Tibial nerve (tissue), 4 donors: ENCODE measurements around the gene WIPF3. TPM values are rescaled to one million over a fixed set of nuclear protein-coding genes. Genes with fewer than 3 reads are reported as not detected.
A peak's percentile ranks its signal among the peaks of the same experiment; 100 is the strongest.

Experiments used
- DNase-seq, 2 donors: peaks; one replicate each; pipeline ENCODE4 v3.0.0-alpha.2; 2019; ENCODE audit warnings: low spot score in 2 of 2
- H3K27ac ChIP-seq, 4 donors: fragments of 200-600 bp; sonication (generic) in 3 of 4; one replicate each; pipeline ENCODE4 v1.5.1; 2017 to 2019; ENCODE audit warnings: mild to moderate bottlenecking in 1 of 4
- H3K27me3 ChIP-seq, 2 donors: fragments of 200-600 bp; sonication (generic) in 1 of 2; one replicate each; pipeline versions ENCODE4 v1.5.1 to v1.6.0; 2017 to 2019
- H3K36me3 ChIP-seq, 3 donors: fragments of 200-600 bp; sonication (generic); one replicate each; pipeline ENCODE4 v1.5.1; 2018 to 2019
- H3K4me1 ChIP-seq, 4 donors: fragments of 200-600 bp; sonication (generic) in 3 of 4; one replicate each; pipeline ENCODE4 v1.5.1; 2017 to 2019
- H3K4me3 ChIP-seq, 4 donors: fragments of 200-600 bp; sonication (generic) in 3 of 4; one replicate each; pipeline ENCODE4 v1.5.1; 2017 to 2019; ENCODE audit warnings: mild to moderate bottlenecking in 1 of 4, moderate library complexity in 1 of 4
- H3K9me3 ChIP-seq, 4 donors: fragments of 200-600 bp; sonication (generic) in 3 of 4; one replicate each; pipeline ENCODE4 v1.5.1; 2017 to 2019
- CTCF ChIP-seq, 5 experiments: fragments of 200-600 bp in 3 of 5; fragments of 450-650 bp in 2 of 5; sonication (generic) in 3 of 5; IDR thresholded peaks; one replicate each; pipeline ENCODE4 v1.5.1; 2016 to 2019; ENCODE audit warnings: antibody characterized with exemption in 5 of 5, mild to moderate bottlenecking in 3 of 5, moderate library complexity in 2 of 5
- EP300 ChIP-seq, 2 donors: sonication (generic); formaldehyde crosslinking; IDR thresholded peaks; one replicate each; pipeline ENCODE4 v1.6.1; 2017; ENCODE audit warnings: antibody characterized with exemption in 2 of 2, mild to moderate bottlenecking in 1 of 2
- POLR2A ChIP-seq, 2 donors: fragments of 450-650 bp; IDR thresholded peaks; one replicate each; pipeline ENCODE4 v1.6.1; 2017; ENCODE audit warnings: antibody characterized with exemption in 2 of 2, mild to moderate bottlenecking in 2 of 2, moderate library complexity in 2 of 2
- WGBS, 2 donors: methylation state at CpG; one replicate each; pipeline ENCODE4 v1.1.5; 2018; 5-methylcytosine and 5-hydroxymethylcytosine counted together
- total RNA-seq, 4 donors: library from RNA; depleted of rRNA; stranded (reverse); fragments of >200 nt; gene quantifications; one replicate each; pipeline ENCODE4 v1.1.0, GENCODE V29; 2016

Gene WIPF3
- total RNA-seq, 4 donors from 2014 or later, result 2.4 to 4.2 (median 3.7) TPM

GRCh38 chr7:29946428-29947186 lies 140.3 kb downstream of the WIPF3 start:
- 73 to 84% methylated on average over 5 of the region's 5 CpGs for WGBS, 2 donors
- Histone ChIP-seq H3K36me3 (peaks cover 0 to 87% (median 0%) of the 10 kb centered on the region in 3 donors), H3K4me3 (no peak overlapping the region), H3K4me1 (peaks cover 0 to 7% (median 0%) of the 10 kb centered on the region in 4 donors), H3K27me3 (no peaks in the 10 kb centered on the region), H3K9me3 (no peaks in the 10 kb centered on the region), H3K27ac (peak overlapping the region in 1 of 4 donors; percentile 38)
- no peak for DNase-seq
- no peak for TF ChIP-seq EP300 (IDR thresholded peaks at IDR 0.05)
- no peak for TF ChIP-seq POLR2A (IDR thresholded peaks at IDR 0.05)
- peak in 2 of 5 experiments; percentile 4 to 26 for TF ChIP-seq CTCF (IDR thresholded peaks at IDR 0.05)

GRCh38 chr7:29948587-29948986 lies 142.3 kb downstream of the WIPF3 start:
- no peak overlapping the region for H3K27ac ChIP-seq
- WGBS, 2 donors, result 75 to 78% methylated on average over 2 of the region's 2 CpGs
- no peak overlapping the region for H3K4me3 ChIP-seq
- no peak for TF ChIP-seq POLR2A (IDR thresholded peaks at IDR 0.05)
- H3K9me3 ChIP-seq, result no peaks in the 10 kb centered on the region
- H3K27me3 ChIP-seq, result no peaks in the 10 kb centered on the region
- peaks cover 0 to 83% (median 4%) of the 10 kb centered on the region in 3 donors for H3K36me3 ChIP-seq
- peaks cover 0 to 7% (median 0%) of the 10 kb centered on the region in 4 donors for H3K4me1 ChIP-seq
- no peak for DNase-seq

- Histone ChIP-seq H3K4me1 (peaks cover 0 to 17% (median 0%) of the 10 kb centered on the region in 4 donors), H3K36me3 (peaks cover 0 to 65% (median 4%) of the 10 kb centered on the region in 3 donors), H3K9me3 (no peaks in the 10 kb centered on the region), H3K27ac (no peak overlapping the region), H3K4me3 (no peak overlapping the region), H3K27me3 (no peaks in the 10 kb centered on the region)
- no peak for DNase-seq
- 93 to 98% methylated on average over 7 to 8 of the region's 8 CpGs for WGBS, 2 donors
- TF ChIP-seq CTCF (IDR thresholded peaks at IDR 0.05) (no peak), POLR2A (IDR thresholded peaks at IDR 0.05) (no peak), EP300 (IDR thresholded peaks at IDR 0.05) (no peak)
Measured at GRCh38 chr7:29950480-29950879, 144.2 kb downstream of the WIPF3 start.

GRCh38 chr7:29951206-29951605 lies 144.9 kb downstream of the WIPF3 start:
- no peak for DNase-seq
- no peak for TF ChIP-seq POLR2A (IDR thresholded peaks at IDR 0.05)
- TF ChIP-seq EP300 (IDR thresholded peaks at IDR 0.05), result no peak
- no peak for TF ChIP-seq CTCF (IDR thresholded peaks at IDR 0.05)
- 92 to 93% methylated on average over 8 of the region's 8 CpGs for WGBS, 2 donors
- peaks cover 0 to 58% (median 4%) of the 10 kb centered on the region in 3 donors for H3K36me3 ChIP-seq
- no peaks in the 10 kb centered on the region for H3K27me3 ChIP-seq
- H3K27ac ChIP-seq, result no peak overlapping the region
- H3K4me1 ChIP-seq, result peaks cover 0 to 24% (median 3%) of the 10 kb centered on the region in 4 donors
- H3K9me3 ChIP-seq, result no peaks in the 10 kb centered on the region
- no peak overlapping the region for H3K4me3 ChIP-seq

GRCh38 chr7:29953726-29954347 lies 147.5 kb downstream of the WIPF3 start:
- Histone ChIP-seq H3K4me3 (no peak overlapping the region), H3K27me3 (no peaks in the 10 kb centered on the region), H3K36me3 (peaks cover 0 to 37% (median 4%) of the 10 kb centered on the region in 3 donors), H3K9me3 (no peaks in the 10 kb centered on the region), H3K4me1 (peaks cover 0 to 40% (median 6%) of the 10 kb centered on the region in 4 donors), H3K27ac (peak overlapping the region in 2 of 4 donors; percentile 44 to 51)
- peak in 1 of 2 donors; percentile 8 for DNase-seq
- no peak for TF ChIP-seq EP300 (IDR thresholded peaks at IDR 0.05)
- TF ChIP-seq CTCF (IDR thresholded peaks at IDR 0.05), result no peak
- no peak for TF ChIP-seq POLR2A (IDR thresholded peaks at IDR 0.05)
- 72 to 73% methylated on average over 4 of the region's 4 CpGs for WGBS, 2 donors
